Measurements from ENCODE around the gene F8.
"Not testable (repeated sequence)": the region's sequence is repeated elsewhere in the genome, so short reads cannot be mapped to it uniquely, and the experiment has no call there.

- not testable (repeated sequence) for TF ChIP-seq CTCF (tag by site-specific recombination; IDR thresholded peaks at IDR 0.05); AEBP2 (tag by site-specific recombination; IDR thresholded peaks at IDR 0.05; ENCODE audit: borderline replicate concordance); ZNF580 (tag by site-specific recombination; IDR thresholded peaks at IDR 0.05); ZNF530 (tag by site-specific recombination; IDR thresholded peaks at IDR 0.05; ENCODE audit: low read depth); ZFHX2 (tag by site-specific recombination; conservative IDR thresholded peaks at IDR 0.05); KLF10 (tag by site-specific recombination; IDR thresholded peaks at IDR 0.05); TRIM28 (IDR thresholded peaks at IDR 0.05; ENCODE audit: borderline replicate concordance, low read length); ZNF350 (tag by site-specific recombination; IDR thresholded peaks at IDR 0.05); ZBTB11 (tag by site-specific recombination; conservative IDR thresholded peaks at IDR 0.05; ENCODE audit: low read depth); MYNN (tag by site-specific recombination; IDR thresholded peaks at IDR 0.05; ENCODE audit: borderline replicate concordance); ZNF488 (tag by site-specific recombination; IDR thresholded peaks at IDR 0.05); ZNF121 (tag by site-specific recombination; IDR thresholded peaks at IDR 0.05)
Measured at GRCh38 chrX:154885549-154885948, 137.0 kb downstream of the F8 start.

Measured in HEK293 (cell line).